ENCODE data around the gene DMGDH. TPM values are rescaled to one million over a fixed set of nuclear protein-coding genes. Genes with fewer than 3 reads are reported as not detected.

DMGDH gene
- total and polyA plus RNA-seq, 2 donors (not counting 3 experiments of a cell fraction or from before 2014, with no cell fraction given): 0.11 TPM; not detected in 1

- POLR2A ChIA-PET: no interaction called here
- dilution Hi-C loops (cut with MboI; ENCODE audit: extremely low pct_ligation_motif_present, low sequenced_read_pairs) (no loop called here), intact Hi-C loops (cut with micrococcal nuclease) (no loop called here)
- Histone ChIP-seq H2AFZ (ENCODE audit: low read depth, low read length) (no peak overlapping the region), H3K9ac (replicated peaks; ENCODE audit: extremely low read depth, insufficient read depth, low read length) (no peak overlapping the region), H3K27ac (ENCODE audit: insufficient read depth, low read depth, low read length) (no peak overlapping the region), H3K4me2 (ENCODE audit: insufficient read depth, low read length) (no peak overlapping the region), H4K20me1 (replicated peaks; ENCODE audit: control insufficient read depth, extremely low read depth, insufficient read depth, low read length) (no peaks in the 10 kb centered on the region), H3K36me3 (ENCODE audit: control insufficient read depth in 2 of 2, extremely low read depth in 1 of 2, insufficient read depth in 2 of 2, low read length in 2 of 2) (no peaks in the 10 kb centered on the region), H3K27me3 (ENCODE audit: control insufficient read depth in 2 of 2, insufficient read depth in 2 of 2, low read length in 2 of 2) (peaks cover 0 to 1% of the 10 kb centered on the region in 2 experiments), H3K4me1 (ENCODE audit: control insufficient read depth, extremely low read depth, insufficient read depth, low read length) (no peaks in the 10 kb centered on the region), H3K9me1 (replicated peaks; ENCODE audit: control insufficient read depth, extremely low read depth, insufficient read depth, low read length) (no peaks in the 10 kb centered on the region), H3K79me2 (ENCODE audit: control insufficient read depth, insufficient read depth, low read length) (no peaks in the 10 kb centered on the region), H3K4me3 (replicated peaks in 1 of 3; ENCODE audit: insufficient read depth in 1 of 3, low read depth in 1 of 3, low read length in 3 of 3) (no peak overlapping the region), H3K9me3 (replicated peaks; ENCODE audit: control insufficient read depth, insufficient read depth, low read length) (no peaks in the 10 kb centered on the region)
- BruUV-seq (replicated peaks): no TSS peak
- CTCF ChIA-PET: no interaction called here
- FAIRE-seq (no peak), DNase-seq (ENCODE audit: low read depth, low spot score) (no peak)
- no peak for TF ChIP-seq MYC (IDR thresholded peaks at IDR 0.05; ENCODE audit: low read depth, low read length)
- TF ChIP-seq EZH2 (IDR thresholded peaks at IDR 0.05; ENCODE audit: borderline replicate concordance, low read depth, low read length, severe bottlenecking): no peak
- no peak for TF ChIP-seq GATA2 (IDR thresholded peaks at IDR 0.05; ENCODE audit: insufficient read depth, insufficient read length, low read depth, low read length)
- no peak for TF ChIP-seq POLR2A (IDR thresholded peaks at IDR 0.05; ENCODE audit: low read depth, low read length)
- TF ChIP-seq, protein P1, sequence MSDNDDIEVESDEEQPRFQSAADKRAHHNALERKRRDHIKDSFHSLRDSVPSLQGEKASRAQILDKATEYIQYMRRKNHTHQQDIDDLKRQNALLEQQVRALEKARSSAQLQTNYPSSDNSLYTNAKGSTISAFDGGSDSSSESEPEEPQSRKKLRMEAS (IDR thresholded peaks at IDR 0.05; ENCODE audit: insufficient read depth, insufficient read length): no peak
- no peak for TF ChIP-seq POLR2AphosphoS5 (IDR thresholded peaks at IDR 0.05; ENCODE audit: insufficient read depth, low read depth, low read length)
- no peak for TF ChIP-seq FOS (IDR thresholded peaks at IDR 0.05; ENCODE audit: borderline replicate concordance, insufficient read depth, low read length)
These were observed 32.7 kb downstream of the DMGDH start for GRCh38 chr5:79036769-79037168.

DNA sequence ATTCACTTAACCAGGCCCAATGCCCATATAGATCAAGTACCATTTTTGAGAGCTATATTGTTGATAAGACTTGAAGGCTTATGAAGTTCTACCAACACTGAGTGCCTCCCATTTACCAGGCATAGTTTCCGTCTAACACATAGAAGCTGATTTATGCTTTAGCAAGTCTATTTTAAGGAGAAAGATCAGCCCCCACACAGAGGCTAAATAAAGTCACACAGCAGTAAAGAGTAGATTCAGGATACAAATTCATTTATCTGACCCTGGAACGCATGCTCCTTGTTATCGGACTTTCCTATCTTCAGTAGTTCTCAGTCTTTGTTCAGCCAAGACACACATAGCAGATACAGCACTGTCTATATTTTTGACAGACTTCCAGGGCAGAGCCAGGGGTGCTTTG is 34.2 kb downstream of the DMGDH start:
- FAIRE-seq (no peak), DNase-seq (ENCODE audit: low read depth, low spot score) (no peak)
- POLR2A ChIA-PET: interaction anchor here (0.7 kb wide), 1 partner anchor 20 kb away, joined by 4 read pairs; no protein-coding TSS in a partner anchor
- no peaks in the 10 kb centered on the region for H3K9me1 ChIP-seq (replicated peaks; ENCODE audit: control insufficient read depth, extremely low read depth, insufficient read depth, low read length)
- CTCF ChIA-PET: interaction anchor here (1.1 to 3.5 kb wide), 3 partner anchors 10 to 98 kb away, joined by 3 to 31 read pairs (median 4); no protein-coding TSS in a partner anchor
- H3K4me1 ChIP-seq (ENCODE audit: control insufficient read depth, extremely low read depth, insufficient read depth, low read length): no peaks in the 10 kb centered on the region
- intact Hi-C loops (cut with micrococcal nuclease): no loop called here
- no peak overlapping the region for H3K4me3 ChIP-seq (replicated peaks in 1 of 3; ENCODE audit: insufficient read depth in 1 of 3, low read depth in 1 of 3, low read length in 3 of 3)
- no peak overlapping the region for H3K9ac ChIP-seq (replicated peaks; ENCODE audit: extremely low read depth, insufficient read depth, low read length)
- TF ChIP-seq JUN (IDR thresholded peaks at IDR 0.05; ENCODE audit: borderline replicate concordance, insufficient read depth, insufficient read length, low read depth): no peak
- TF ChIP-seq POLR2A (IDR thresholded peaks at IDR 0.05; ENCODE audit: low read depth, low read length): no peak
- no peak for TF ChIP-seq EZH2 (IDR thresholded peaks at IDR 0.05; ENCODE audit: borderline replicate concordance, low read depth, low read length, severe bottlenecking)
- TF ChIP-seq, protein P1 (IDR thresholded peaks at IDR 0.05; ENCODE audit: insufficient read depth, insufficient read length): no peak
- no peak for TF ChIP-seq FOS (IDR thresholded peaks at IDR 0.05; ENCODE audit: borderline replicate concordance, insufficient read depth, low read length)
- TF ChIP-seq CTCF (IDR thresholded peaks at IDR 0.05; ENCODE audit: extremely low read depth in 1 of 2, insufficient read depth in 1 of 2, low read depth in 1 of 2, low read length in 2 of 2): no peak
- no peak for TF ChIP-seq GATA2 (IDR thresholded peaks at IDR 0.05; ENCODE audit: insufficient read depth, insufficient read length, low read depth, low read length)
- TF ChIP-seq MYC (IDR thresholded peaks at IDR 0.05; ENCODE audit: low read depth, low read length): no peak
- H4K20me1 ChIP-seq (replicated peaks; ENCODE audit: control insufficient read depth, extremely low read depth, insufficient read depth, low read length): no peaks in the 10 kb centered on the region
- no peak overlapping the region for H3K27ac ChIP-seq (ENCODE audit: insufficient read depth, low read depth, low read length)
- dilution Hi-C loops (cut with MboI; ENCODE audit: extremely low pct_ligation_motif_present, low sequenced_read_pairs): no loop called here
- BruUV-seq (replicated peaks): no TSS peak
- H3K36me3 ChIP-seq (ENCODE audit: control insufficient read depth in 2 of 2, extremely low read depth in 1 of 2, insufficient read depth in 2 of 2, low read length in 2 of 2): no peaks in the 10 kb centered on the region
- H3K27me3 ChIP-seq (ENCODE audit: control insufficient read depth in 2 of 2, insufficient read depth in 2 of 2, low read length in 2 of 2): peaks cover 0 to 1% of the 10 kb centered on the region in 2 experiments
- no peaks in the 10 kb centered on the region for H3K9me3 ChIP-seq (replicated peaks; ENCODE audit: control insufficient read depth, insufficient read depth, low read length)
- H3K79me2 ChIP-seq (ENCODE audit: control insufficient read depth, insufficient read depth, low read length): no peaks in the 10 kb centered on the region
- H3K4me2 ChIP-seq (ENCODE audit: insufficient read depth, low read length): no peak overlapping the region
- no peak overlapping the region for H2AFZ ChIP-seq (ENCODE audit: low read depth, low read length)
